Left lung (tissue), 10 donors: Measurements from ENCODE around the gene SCPEP1. TPM values are rescaled to one million over a fixed set of nuclear protein-coding genes. Genes with fewer than 3 reads are reported as not detected.

ENCODE experiments used
- ATAC-seq: fragments of 200-7000 bp; cut with Tn5 transposase; one replicate; pipeline ENCODE4 v1.9.1; 2020; ENCODE audit warnings: moderate library complexity
- DNase-seq, 4 donors: peaks; one replicate each; pipeline ENCODE4 v3.0.0-alpha.2; 2013 to 2020
- H3K27ac ChIP-seq, 2 donors: fragments of 200-600 bp; sonication (generic) in 1 of 2; one replicate each; pipeline versions ENCODE4 v1.5.0 to v1.8.0; 2020 to 2021
- H3K27me3 ChIP-seq, 2 donors: fragments of 200-600 bp; sonication (generic) in 1 of 2; one replicate each; pipeline versions ENCODE4 v1.5.0 to v1.8.0; 2020 to 2021
- H3K36me3 ChIP-seq, 2 donors: fragments of 200-600 bp; sonication (generic) in 1 of 2; one replicate each; pipeline versions ENCODE4 v1.5.0 to v1.8.0; 2020 to 2021
- H3K4me1 ChIP-seq, 2 donors: fragments of 200-600 bp; one replicate each; pipeline ENCODE4 v1.8.0; 2021
- H3K4me3 ChIP-seq, 2 donors: fragments of 200-600 bp; sonication (generic) in 1 of 2; one replicate each; pipeline versions ENCODE4 v1.5.0 to v1.8.0; 2020 to 2021; ENCODE audit warnings: mild to moderate bottlenecking in 1 of 2
- H3K9me3 ChIP-seq, 2 donors: fragments of 200-600 bp; sonication (generic) in 1 of 2; one replicate each; pipeline versions ENCODE4 v1.5.0 to v1.8.0; 2020 to 2021
- intact Hi-C, 2 donors: fragments of 100-400 bp; cut with DNase I; formaldehyde crosslinking; loops; one replicate each; pipeline versions ENCODE4 v1.11.2 to v1.14.2; 2022
- polyA plus RNA-seq, 6 donors: library from polyadenylated mRNA; unstranded; fragments of 120-200 nt; gene quantifications; one replicate each; pipeline ENCODE4 v1.2.1, GENCODE V29; 2013; ENCODE audit not compliant: insufficient read length in 6 of 6
- total RNA-seq, 2 donors: library from RNA; stranded (reverse); fragmentation: NEBNext Ultra II Directional; extraction: Animal tissue kit (Norgen Biotek cat#: 25700); gene quantifications; one replicate each; pipeline ENCODE4 v1.2.1, GENCODE V29; 2021
- TF ChIP-seq, protein P1 (sequence below), 2 donors: fragments of 200-600 bp; sonication (generic) in 1 of 2; IDR thresholded peaks; one replicate each; pipeline versions ENCODE4 v1.5.0 to v1.8.0; 2021; ENCODE audit warnings: antibody characterized with exemption in 2 of 2
- donor health status: DM: no; HTN: yes; CAD: no.
- donor health status: DM: no; HTN: no; CAD: no.

Gene SCPEP1
- total and polyA plus RNA-seq, 8 donors: 52.1 to 120 (median 61.4) TPM

DNA sequence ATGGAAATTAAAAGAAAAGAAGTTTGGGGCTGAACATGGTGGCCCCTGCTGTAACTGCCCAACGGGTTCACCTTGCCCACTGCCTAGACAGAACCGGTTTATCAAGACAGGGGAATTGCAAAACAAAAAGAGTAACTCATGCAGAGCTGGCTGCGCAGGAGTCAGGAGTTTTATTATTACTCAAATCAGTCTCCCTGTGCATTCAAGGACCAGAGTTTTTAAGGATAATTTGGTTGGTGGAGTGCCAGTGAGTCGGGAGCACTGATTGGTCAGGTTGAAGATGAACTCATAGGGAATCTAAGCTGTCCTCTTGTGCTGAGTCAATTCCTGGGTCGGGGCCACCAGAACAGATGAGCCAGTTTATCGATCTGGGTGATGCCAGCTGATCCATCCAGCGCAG, 4.4 kb upstream of the SCPEP1 start:
- H3K4me3 ChIP-seq: no peak overlapping the region
- intact Hi-C loops: no loop called here
- H3K27ac ChIP-seq: no peak overlapping the region
- peaks cover 0 to 9% of the 10 kb centered on the region in 2 donors for H3K4me1 ChIP-seq
- H3K9me3 ChIP-seq: no peaks in the 10 kb centered on the region
- DNase-seq: peak in 1 of 4 donors; percentile 33
- no peaks in the 10 kb centered on the region for H3K27me3 ChIP-seq
- ATAC-seq: no peak
- H3K36me3 ChIP-seq: no peaks in the 10 kb centered on the region
- TF ChIP-seq, protein P1, sequence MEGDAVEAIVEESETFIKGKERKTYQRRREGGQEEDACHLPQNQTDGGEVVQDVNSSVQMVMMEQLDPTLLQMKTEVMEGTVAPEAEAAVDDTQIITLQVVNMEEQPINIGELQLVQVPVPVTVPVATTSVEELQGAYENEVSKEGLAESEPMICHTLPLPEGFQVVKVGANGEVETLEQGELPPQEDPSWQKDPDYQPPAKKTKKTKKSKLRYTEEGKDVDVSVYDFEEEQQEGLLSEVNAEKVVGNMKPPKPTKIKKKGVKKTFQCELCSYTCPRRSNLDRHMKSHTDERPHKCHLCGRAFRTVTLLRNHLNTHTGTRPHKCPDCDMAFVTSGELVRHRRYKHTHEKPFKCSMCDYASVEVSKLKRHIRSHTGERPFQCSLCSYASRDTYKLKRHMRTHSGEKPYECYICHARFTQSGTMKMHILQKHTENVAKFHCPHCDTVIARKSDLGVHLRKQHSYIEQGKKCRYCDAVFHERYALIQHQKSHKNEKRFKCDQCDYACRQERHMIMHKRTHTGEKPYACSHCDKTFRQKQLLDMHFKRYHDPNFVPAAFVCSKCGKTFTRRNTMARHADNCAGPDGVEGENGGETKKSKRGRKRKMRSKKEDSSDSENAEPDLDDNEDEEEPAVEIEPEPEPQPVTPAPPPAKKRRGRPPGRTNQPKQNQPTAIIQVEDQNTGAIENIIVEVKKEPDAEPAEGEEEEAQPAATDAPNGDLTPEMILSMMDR (IDR thresholded peaks at IDR 0.05): no peak

DNA sequence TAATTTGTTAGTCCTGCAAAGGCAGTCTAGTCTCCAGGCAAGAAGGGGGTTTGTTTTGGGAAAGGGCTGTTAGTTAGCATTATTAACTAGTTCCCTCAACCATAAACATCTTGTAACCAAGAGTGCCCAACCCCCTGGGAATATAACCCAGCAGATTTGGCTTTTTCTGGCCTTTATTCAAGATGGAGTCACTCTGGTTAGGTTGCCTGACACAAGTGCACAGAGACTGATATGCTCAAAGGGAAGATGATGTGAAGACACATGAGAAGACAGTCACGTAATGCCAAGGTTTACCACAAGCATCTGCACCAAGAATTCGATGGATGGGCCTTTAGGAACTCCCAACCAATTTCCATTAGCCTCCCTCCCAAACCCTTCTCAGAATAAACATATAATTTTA, 3.9 kb upstream of the SCPEP1 start:
- Histone ChIP-seq H3K4me3 (no peak overlapping the region), H3K27ac (no peak overlapping the region), H3K27me3 (no peaks in the 10 kb centered on the region), H3K9me3 (no peaks in the 10 kb centered on the region), H3K4me1 (peaks cover 0 to 14% of the 10 kb centered on the region in 2 donors), H3K36me3 (no peaks in the 10 kb centered on the region)
- TF ChIP-seq, protein P1 (IDR thresholded peaks at IDR 0.05): no peak
- ATAC-seq (no peak), DNase-seq (no peak)
- intact Hi-C loops: no loop called here

DNA sequence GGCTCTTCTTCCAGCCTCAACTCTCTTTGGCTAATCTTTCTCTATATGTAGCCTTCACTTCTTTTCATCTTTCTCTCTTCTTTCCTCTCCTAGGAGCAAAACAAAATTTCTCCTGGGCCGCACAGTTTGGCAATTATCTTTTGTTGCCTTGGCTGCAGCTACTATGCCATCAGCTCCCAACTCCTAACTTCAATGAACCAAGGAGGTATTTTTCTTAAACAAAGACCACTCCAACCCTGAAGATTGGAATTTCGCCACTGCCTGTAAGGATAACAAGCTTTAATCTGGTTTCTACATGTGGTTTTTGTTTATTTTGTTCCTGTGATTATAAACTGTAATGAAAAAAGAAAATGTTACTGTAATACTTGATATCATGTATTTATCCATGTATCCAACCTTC, 2.3 kb upstream of the SCPEP1 start:
- DNase-seq: no peak
- Histone ChIP-seq H3K9me3 (no peaks in the 10 kb centered on the region), H3K27me3 (no peaks in the 10 kb centered on the region), H3K4me3 (no peak overlapping the region), H3K4me1 (peaks cover 0 to 28% of the 10 kb centered on the region in 2 donors), H3K27ac (no peak overlapping the region), H3K36me3 (no peaks in the 10 kb centered on the region)
- ATAC-seq: no peak
- intact Hi-C loops: no loop called here
- TF ChIP-seq, protein P1 (IDR thresholded peaks at IDR 0.05): no peak

DNA sequence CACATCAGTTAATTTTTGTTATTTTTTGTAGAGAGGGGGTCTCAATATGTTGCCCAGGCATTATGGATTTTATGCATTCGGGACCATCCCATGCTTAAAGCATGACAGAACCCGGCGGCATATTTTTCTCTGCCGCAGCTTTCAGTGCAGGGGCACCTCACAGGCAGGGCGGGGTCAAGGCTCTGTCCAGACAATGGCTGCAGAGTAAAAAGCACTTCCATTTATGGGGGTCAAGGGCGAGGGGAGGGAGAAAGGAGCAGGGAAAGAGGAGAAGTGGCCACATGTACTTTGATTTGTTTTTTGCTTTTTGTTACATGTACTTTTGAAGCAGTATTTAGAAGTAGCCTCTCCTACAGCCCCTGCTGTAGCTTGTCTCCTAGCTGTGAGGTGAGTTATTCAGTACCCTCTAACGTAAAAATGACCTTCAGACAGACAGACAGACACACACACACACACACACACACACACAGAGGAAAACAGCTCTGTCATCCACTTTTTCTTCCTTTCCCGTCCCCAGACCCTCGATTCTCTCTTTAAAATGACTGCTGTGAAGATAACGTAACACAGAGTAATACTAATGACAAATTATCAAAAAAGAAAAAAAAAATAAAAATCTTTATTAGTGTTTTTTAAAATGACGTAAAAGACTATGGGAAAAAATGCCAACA, 856 bp upstream of the SCPEP1 start:
- TF ChIP-seq, protein P1 (IDR thresholded peaks at IDR 0.05): no peak
- Histone ChIP-seq H3K27me3 (no peaks in the 10 kb centered on the region), H3K4me3 (peak overlapping the region; percentile 61 to 62), H3K36me3 (peaks cover 0 to 10% of the 10 kb centered on the region in 2 donors), H3K9me3 (no peaks in the 10 kb centered on the region), H3K27ac (peak overlapping the region in 1 of 2 donors; percentile 76), H3K4me1 (peaks cover 0 to 32% of the 10 kb centered on the region in 2 donors)
- DNase-seq (no peak), ATAC-seq (no peak)
- intact Hi-C loops: no loop called here

DNA sequence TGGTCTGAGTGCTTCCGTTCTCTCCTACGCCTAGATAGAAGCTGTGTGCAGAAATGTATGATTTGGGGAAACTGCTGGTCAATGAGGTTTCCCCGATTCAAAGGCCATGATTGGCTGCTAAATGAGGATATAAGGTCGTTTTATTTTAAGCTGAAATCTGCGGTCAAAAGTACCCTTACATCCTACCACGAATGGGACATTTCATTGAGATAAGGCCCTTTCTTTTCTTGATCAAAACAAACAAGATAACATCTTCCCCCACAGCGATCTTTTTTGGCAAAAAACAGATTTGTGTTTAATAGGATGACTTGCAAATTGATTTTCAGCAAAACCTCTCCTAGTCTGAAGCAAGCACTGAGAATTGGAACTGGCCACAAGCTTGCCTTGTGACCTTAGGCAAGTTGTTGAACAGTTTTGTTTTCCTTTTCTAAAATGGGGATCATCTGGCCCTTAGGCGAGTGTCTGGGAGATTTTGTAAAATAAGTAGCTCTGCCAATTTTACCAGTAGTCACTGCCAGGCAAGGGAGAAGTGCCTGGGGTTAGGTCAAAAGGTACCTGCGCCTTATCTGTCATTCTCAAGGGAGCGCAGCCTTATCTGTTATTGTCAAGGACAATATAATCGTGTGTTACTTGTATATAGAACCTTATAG, 635 bp downstream of the SCPEP1 start:
- Histone ChIP-seq H3K27me3 (no peaks in the 10 kb centered on the region), H3K27ac (peak overlapping the region; percentile 53 to 76), H3K4me3 (peak overlapping the region; percentile 61 to 62), H3K36me3 (peaks cover 0 to 21% of the 10 kb centered on the region in 2 donors), H3K9me3 (no peaks in the 10 kb centered on the region), H3K4me1 (peaks cover 0 to 47% of the 10 kb centered on the region in 2 donors)
- DNase-seq: no peak
- intact Hi-C loops: no loop called here
- peak; percentile 21 for ATAC-seq
- TF ChIP-seq, protein P1 (IDR thresholded peaks at IDR 0.05): no peak
